AG09309 (cell line): Measurements from ENCODE around the gene PARD3.

ENCODE experiments used
- DNase-seq: peaks from one replicate; pipeline ENCODE4 v3.0.0-alpha.2; 2010; ENCODE audit warnings: low read depth
- H3K4me3 ChIP-seq: 2 replicates; pipeline ENCODE4 v1.5.1; 2011; ENCODE audit warnings: mild to moderate bottlenecking, low read depth, low read length, moderate library complexity; ENCODE audit not compliant: control insufficient read depth
- TF ChIP-seq, protein P1 (sequence below): IDR thresholded peaks from 2 replicates; pipeline ENCODE4 v1.5.1; 2011; ENCODE audit warnings: mild to moderate bottlenecking, low read depth, low read length, inconsistent platforms; ENCODE audit not compliant: insufficient read depth, control insufficient read depth; ENCODE audit errors: missing control alignments

Gene PARD3

DNA sequence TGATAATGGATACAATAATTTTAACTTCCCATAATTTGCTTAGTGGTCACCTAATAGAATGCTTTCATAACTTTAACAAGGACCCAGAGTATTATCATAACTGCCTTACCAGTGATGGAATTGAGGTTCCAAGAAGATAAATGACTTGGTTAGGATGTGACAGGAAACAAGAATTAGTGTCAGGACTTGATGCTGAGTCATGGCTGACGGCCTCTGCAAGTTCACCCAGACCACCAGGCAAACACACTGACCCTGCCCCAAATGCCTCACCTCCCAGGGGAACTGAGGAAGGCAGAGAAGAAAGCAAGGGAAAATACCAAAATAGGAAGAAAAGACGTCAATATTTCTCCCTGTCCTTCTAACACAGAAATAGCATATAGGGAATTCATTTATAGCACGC lies 636.3 kb downstream of the PARD3 start:
- no peak for DNase-seq
- H3K4me3 ChIP-seq: no peak overlapping the region
- TF ChIP-seq, protein P1, sequence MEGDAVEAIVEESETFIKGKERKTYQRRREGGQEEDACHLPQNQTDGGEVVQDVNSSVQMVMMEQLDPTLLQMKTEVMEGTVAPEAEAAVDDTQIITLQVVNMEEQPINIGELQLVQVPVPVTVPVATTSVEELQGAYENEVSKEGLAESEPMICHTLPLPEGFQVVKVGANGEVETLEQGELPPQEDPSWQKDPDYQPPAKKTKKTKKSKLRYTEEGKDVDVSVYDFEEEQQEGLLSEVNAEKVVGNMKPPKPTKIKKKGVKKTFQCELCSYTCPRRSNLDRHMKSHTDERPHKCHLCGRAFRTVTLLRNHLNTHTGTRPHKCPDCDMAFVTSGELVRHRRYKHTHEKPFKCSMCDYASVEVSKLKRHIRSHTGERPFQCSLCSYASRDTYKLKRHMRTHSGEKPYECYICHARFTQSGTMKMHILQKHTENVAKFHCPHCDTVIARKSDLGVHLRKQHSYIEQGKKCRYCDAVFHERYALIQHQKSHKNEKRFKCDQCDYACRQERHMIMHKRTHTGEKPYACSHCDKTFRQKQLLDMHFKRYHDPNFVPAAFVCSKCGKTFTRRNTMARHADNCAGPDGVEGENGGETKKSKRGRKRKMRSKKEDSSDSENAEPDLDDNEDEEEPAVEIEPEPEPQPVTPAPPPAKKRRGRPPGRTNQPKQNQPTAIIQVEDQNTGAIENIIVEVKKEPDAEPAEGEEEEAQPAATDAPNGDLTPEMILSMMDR: no peak

GRCh38 chr10:34178196-34178595 lies 636.9 kb downstream of the PARD3 start:
- DNase-seq: no peak
- no peak overlapping the region for H3K4me3 ChIP-seq
- TF ChIP-seq, protein P1: no peak

- TF ChIP-seq, protein P1: no peak
- H3K4me3 ChIP-seq: no peak overlapping the region
- no peak for DNase-seq
These were observed 637.7 kb downstream of the PARD3 start for GRCh38 chr10:34177445-34177844.

GRCh38 chr10:34176351-34176750 lies 638.7 kb downstream of the PARD3 start:
- H3K4me3 ChIP-seq: no peak overlapping the region
- TF ChIP-seq, protein P1: no peak
- no peak for DNase-seq

DNA sequence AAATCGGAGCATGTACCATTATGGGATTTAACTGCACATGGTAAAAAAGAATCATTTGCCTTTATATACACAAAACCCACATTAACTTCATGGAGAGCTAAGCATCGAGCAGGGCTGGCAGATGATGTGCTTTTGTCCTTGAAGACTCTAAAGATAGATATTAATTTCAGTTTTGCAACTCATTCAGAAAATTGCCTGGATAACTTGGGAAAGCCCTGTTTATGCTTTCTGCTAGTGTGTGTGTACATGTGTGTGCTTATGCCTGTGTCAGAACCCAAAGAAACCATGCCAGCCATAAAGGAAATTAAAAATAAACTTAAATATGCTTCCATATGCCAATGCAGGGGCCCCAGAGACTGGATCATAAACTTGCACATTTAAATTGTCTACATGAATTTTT lies 640.0 kb downstream of the PARD3 start:
- no peak overlapping the region for H3K4me3 ChIP-seq
- no peak for DNase-seq
- TF ChIP-seq, protein P1: no peak

DNA sequence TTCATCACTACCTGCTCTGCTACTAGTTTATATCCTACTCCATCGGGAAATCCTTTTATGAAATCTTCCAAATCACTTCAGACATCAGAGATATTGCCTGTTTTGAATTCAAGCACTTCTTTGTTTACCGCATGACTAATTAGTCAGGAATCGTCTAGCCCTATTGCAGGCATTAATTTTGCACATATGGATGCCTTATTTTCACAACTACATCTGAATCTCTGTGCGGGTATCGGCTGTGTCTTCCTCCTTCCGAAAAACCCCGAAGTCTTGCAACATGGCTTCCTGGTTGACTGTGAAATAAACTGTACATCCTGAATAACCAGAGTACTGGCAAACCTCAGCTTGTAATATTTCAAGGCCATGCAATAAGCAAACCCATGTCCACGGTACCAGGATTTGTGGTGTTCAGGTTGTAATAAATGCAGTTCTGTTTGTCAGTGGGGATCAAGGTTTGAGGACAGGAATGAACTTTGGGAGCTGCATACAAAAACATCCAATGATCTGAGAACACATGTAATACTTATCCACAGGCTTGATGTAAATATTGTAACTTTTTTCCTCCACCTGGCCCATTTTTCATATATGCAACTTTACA lies 642.1 kb downstream of the PARD3 start:
- TF ChIP-seq, protein P1: no peak
- no peak overlapping the region for H3K4me3 ChIP-seq
- no peak for DNase-seq
